B cell (primary cell): ENCODE results near the gene TTC27.

Experiments
- CTCF ChIP-seq: fragments of 200-600 bp; IDR thresholded peaks from one replicate; pipeline ENCODE4 v1.8.0; 2022; ENCODE audit warnings: antibody characterized with exemption, mild to moderate bottlenecking
- EZH2 ChIP-seq: IDR thresholded peaks from 2 replicates; pipeline ENCODE4 v1.6.1; 2012; ENCODE audit warnings: borderline replicate concordance, low read depth, mild to moderate bottlenecking, moderate library complexity, low read length; ENCODE audit not compliant: insufficient read depth, poor library complexity, severe bottlenecking

- TF ChIP-seq CTCF (no peak), EZH2 (no peak)
Observed at GRCh38 chr2:32860385-32860784, 232.5 kb downstream of the TTC27 start.
